Type B pancreatic cell (in vitro differentiated cells): Measurements from ENCODE around the gene CNN3. TPM values are rescaled to one million over a fixed set of nuclear protein-coding genes. Genes with fewer than 3 reads are reported as not detected.

Experiments
- DNase-seq: peaks from one replicate; pipeline ENCODE4 v3.0.0; 2021; ENCODE audit warnings: mixed read lengths; ENCODE audit not compliant: unreplicated experiment; ENCODE audit errors: extremely low spot score
- H3K27ac Mint-ChIP-seq: 2 replicates; pipeline ENCODE4 v1.8.0; 2021; ENCODE audit warnings: mild to moderate bottlenecking, mixed read lengths
- H3K27me3 Mint-ChIP-seq: 2 replicates; pipeline ENCODE4 v1.8.0; 2021; ENCODE audit warnings: mixed read lengths
- H3K36me3 Mint-ChIP-seq: 2 replicates; pipeline ENCODE4 v1.8.0; 2021; ENCODE audit warnings: mixed read lengths
- H3K4me1 Mint-ChIP-seq: one replicate; pipeline ENCODE4 v1.8.0; 2021; ENCODE audit warnings: mixed read lengths; ENCODE audit not compliant: unreplicated experiment
- H3K4me3 Mint-ChIP-seq: 2 replicates; pipeline ENCODE4 v1.8.0; 2021; ENCODE audit warnings: mild to moderate bottlenecking, mixed read lengths
- H3K9me3 Mint-ChIP-seq: 2 replicates; pipeline ENCODE4 v1.8.0; 2021; ENCODE audit warnings: mixed read lengths
- total RNA-seq: library from RNA; stranded (reverse); gene quantifications from 2 replicates; pipeline ENCODE4 v1.2.1, GENCODE V29; 2021; ENCODE audit warnings: low replicate concordance
- TF ChIP-seq, protein P1 (sequence below): fragments of 200-600 bp; sonication (generic); conservative IDR thresholded peaks from 2 replicates; pipeline ENCODE4 v1.5.0; 2021; ENCODE audit warnings: antibody characterized with exemption, mild to moderate bottlenecking

The CNN3 gene
- total RNA-seq, 1 donor from 2014 or later: 258 TPM

DNA sequence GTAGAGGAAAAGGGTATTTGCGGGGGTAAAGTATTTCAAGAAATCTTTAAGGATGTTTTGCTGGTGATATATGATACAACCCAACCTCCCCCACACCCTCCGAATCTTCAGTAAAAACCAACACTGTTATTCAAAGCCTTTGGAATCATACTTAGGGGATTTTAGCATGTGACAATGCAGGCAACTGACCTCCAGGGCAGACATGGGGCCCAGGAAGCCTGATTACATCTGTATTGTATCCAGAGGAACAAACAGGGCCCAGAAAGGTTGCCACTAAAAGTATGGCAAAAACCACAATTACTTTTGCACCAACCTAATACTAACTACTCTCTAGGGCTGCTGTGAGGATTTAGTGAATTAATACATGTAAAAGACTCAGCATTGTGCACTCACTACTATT lies 43.9 kb upstream of the CNN3 start:
- TF ChIP-seq, protein P1, sequence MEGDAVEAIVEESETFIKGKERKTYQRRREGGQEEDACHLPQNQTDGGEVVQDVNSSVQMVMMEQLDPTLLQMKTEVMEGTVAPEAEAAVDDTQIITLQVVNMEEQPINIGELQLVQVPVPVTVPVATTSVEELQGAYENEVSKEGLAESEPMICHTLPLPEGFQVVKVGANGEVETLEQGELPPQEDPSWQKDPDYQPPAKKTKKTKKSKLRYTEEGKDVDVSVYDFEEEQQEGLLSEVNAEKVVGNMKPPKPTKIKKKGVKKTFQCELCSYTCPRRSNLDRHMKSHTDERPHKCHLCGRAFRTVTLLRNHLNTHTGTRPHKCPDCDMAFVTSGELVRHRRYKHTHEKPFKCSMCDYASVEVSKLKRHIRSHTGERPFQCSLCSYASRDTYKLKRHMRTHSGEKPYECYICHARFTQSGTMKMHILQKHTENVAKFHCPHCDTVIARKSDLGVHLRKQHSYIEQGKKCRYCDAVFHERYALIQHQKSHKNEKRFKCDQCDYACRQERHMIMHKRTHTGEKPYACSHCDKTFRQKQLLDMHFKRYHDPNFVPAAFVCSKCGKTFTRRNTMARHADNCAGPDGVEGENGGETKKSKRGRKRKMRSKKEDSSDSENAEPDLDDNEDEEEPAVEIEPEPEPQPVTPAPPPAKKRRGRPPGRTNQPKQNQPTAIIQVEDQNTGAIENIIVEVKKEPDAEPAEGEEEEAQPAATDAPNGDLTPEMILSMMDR: no peak
- Mint-ChIP-seq H3K4me1 (peaks cover 26% of the 10 kb centered on the region), H3K36me3 (peaks cover 3% of the 10 kb centered on the region), H3K4me3 (no peak overlapping the region), H3K27me3 (no peaks in the 10 kb centered on the region), H3K9me3 (no peaks in the 10 kb centered on the region), H3K27ac (no peak overlapping the region)
- DNase-seq: no peak

DNA sequence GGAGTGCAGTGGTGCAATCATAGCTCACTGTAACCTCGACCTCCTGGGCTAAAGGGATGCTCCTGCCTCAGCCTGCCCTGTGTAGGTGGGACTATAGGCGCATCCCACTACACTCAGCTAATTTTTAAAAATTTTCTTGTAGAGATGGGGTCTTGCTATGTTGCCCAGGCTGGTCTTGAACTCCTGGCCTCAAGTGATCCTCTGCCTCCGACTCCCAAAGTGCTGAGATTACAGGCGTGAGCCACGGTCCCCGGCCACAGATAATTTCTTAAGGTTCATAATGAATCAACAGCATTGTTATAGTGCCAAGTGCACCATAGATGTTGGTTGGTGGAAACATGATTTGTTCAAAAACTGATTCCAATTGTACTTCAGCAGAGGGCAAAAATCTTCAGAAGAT lies 42.2 kb upstream of the CNN3 start:
- TF ChIP-seq, protein P1: no peak
- peaks cover 24% of the 10 kb centered on the region for H3K4me1 Mint-ChIP-seq

DNA sequence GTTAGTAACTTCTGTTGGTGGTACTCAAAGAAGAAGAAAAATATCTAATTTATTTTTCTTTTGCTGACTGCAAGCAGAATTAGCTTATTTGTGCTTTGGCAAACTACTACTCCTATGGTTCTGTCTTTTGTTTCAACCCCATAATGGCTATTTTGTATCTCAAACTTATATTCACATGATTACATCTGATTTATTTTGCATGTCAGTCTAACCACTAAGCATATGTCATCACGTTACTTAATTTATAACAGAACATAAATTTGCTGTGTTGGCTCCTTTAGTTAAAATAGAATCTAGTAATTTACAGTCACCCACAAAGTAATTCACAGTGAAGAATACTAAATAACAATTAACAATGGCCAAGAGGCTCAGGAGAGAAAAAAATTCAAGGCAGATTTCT lies 39.1 kb upstream of the CNN3 start:
- Mint-ChIP-seq H3K9me3 (no peaks in the 10 kb centered on the region), H3K4me3 (no peak overlapping the region), H3K27me3 (no peaks in the 10 kb centered on the region), H3K27ac (no peak overlapping the region), H3K36me3 (no peaks in the 10 kb centered on the region), H3K4me1 (peaks cover 25% of the 10 kb centered on the region)
- DNase-seq: no peak
- TF ChIP-seq, protein P1: no peak

More for the DNA sequence above, 42.2 kb upstream of the CNN3 start:
- no peak overlapping the region for H3K4me3 Mint-ChIP-seq
- no peak for DNase-seq
- no peaks in the 10 kb centered on the region for H3K36me3 Mint-ChIP-seq
- no peaks in the 10 kb centered on the region for H3K9me3 Mint-ChIP-seq
- no peak overlapping the region for H3K27ac Mint-ChIP-seq
- no peaks in the 10 kb centered on the region for H3K27me3 Mint-ChIP-seq

DNA sequence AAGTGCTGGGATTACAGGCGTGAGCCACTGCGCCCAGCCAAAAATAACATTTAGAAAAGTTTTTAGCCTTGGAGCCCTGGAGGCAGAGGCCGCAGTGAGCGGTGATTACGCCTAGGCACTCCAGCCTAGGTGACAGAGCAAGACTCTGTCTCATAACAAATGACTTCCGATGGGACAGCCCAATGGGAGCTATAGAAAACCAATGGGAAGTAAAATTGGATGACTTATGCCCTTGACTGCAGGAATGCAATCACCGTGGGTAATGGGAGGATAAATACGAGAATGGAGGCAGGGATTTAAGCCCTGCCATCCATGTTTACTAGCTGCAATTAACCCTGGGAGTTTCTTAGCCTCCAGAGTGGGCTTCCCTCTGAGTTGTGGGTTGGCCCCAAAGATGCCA lies 37.0 kb upstream of the CNN3 start:
- TF ChIP-seq, protein P1: no peak
- Mint-ChIP-seq H3K4me3 (no peak overlapping the region), H3K27ac (no peak overlapping the region), H3K9me3 (no peaks in the 10 kb centered on the region), H3K4me1 (peaks cover 21% of the 10 kb centered on the region), H3K36me3 (no peaks in the 10 kb centered on the region), H3K27me3 (no peaks in the 10 kb centered on the region)
- DNase-seq: no peak

DNA sequence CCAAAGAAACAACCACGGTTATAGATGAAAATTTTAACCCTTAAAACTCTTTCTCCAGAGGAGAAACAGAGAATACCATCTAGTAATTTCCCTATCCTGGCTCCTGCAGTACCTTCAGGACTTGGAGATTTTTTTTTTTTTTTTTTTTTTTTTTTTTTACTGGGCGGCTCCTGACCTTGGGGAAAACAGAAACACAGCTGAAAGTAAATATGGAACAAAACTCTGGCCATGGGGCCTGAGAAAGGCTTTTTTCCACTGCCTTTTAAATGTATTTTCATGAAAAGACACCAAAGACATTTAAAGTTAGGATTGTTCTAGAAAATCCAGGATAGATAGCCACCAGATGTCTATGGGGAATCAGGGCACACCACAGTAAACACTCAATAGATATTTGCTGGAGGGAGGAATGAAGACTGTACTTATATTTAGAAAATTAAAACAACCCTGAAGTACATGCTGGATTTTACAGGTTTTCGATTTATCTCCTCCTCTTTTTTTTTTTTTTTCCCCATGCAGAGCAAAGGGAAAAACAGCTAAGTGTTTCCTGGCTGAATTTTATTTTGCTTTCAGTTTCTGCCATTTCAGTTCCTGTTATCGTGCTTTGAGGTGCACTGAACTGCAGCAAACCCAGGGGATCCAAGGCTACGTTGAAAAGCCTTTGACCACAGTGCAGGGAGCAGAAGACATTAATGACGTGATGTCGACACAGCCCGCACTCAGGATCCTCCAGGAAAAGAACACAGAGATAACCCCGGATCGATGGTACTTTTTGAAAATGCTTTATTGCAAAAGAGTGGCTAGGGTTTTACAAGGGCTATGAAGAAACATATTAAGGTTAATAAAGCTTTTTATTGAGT lies 35.7 kb upstream of the CNN3 start:
- Mint-ChIP-seq H3K4me1 (peaks cover 24% of the 10 kb centered on the region), H3K27ac (peak overlapping the region; percentile 78)

More for the DNA sequence above, 35.7 kb upstream of the CNN3 start:
- Mint-ChIP-seq H3K27me3 (no peaks in the 10 kb centered on the region), H3K9me3 (no peaks in the 10 kb centered on the region), H3K4me3 (peak overlapping the region; percentile 72), H3K36me3 (no peaks in the 10 kb centered on the region)
- DNase-seq: no peak
- TF ChIP-seq, protein P1: no peak
